ENCODE results near the gene DAZAP1.
"Not testable (repeated sequence)": the region's sequence is repeated elsewhere in the genome, so short reads cannot be mapped to it uniquely, and the experiment has no call there.

DNA sequence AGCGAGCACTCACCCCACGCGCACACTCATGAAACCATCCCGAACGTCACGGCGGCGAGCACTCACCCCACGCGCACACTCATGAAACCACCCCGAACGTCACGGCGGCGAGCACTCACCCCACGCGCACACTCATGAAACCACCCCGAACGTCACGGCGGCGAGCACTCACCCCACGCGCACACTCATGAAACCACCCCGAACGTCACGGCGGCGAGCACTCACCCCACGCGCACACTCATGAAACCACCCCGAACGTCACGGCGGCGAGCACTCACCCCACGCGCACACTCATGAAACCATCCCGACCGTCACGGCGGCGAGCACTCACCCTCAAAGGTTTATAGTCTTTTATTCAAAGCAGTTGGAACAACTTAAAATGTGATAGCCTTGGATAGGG lies 12.7 kb downstream of the DAZAP1 start:
- TF ChIP-seq, protein P1, sequence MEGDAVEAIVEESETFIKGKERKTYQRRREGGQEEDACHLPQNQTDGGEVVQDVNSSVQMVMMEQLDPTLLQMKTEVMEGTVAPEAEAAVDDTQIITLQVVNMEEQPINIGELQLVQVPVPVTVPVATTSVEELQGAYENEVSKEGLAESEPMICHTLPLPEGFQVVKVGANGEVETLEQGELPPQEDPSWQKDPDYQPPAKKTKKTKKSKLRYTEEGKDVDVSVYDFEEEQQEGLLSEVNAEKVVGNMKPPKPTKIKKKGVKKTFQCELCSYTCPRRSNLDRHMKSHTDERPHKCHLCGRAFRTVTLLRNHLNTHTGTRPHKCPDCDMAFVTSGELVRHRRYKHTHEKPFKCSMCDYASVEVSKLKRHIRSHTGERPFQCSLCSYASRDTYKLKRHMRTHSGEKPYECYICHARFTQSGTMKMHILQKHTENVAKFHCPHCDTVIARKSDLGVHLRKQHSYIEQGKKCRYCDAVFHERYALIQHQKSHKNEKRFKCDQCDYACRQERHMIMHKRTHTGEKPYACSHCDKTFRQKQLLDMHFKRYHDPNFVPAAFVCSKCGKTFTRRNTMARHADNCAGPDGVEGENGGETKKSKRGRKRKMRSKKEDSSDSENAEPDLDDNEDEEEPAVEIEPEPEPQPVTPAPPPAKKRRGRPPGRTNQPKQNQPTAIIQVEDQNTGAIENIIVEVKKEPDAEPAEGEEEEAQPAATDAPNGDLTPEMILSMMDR (IDR thresholded peaks at IDR 0.05): not testable (repeated sequence)
- TF ChIP-seq POLR2A, POLR2AphosphoS5, EP300 (IDR thresholded peaks at IDR 0.05): not testable (repeated sequence)
